Body of pancreas (tissue), 4 donors: ENCODE results near the gene EOLA2. TPM values are rescaled to one million over a fixed set of nuclear protein-coding genes. Genes with fewer than 3 reads are reported as not detected.
"Not testable (repeated sequence)": the region's sequence is repeated elsewhere in the genome, so short reads cannot be mapped to it uniquely, and the experiment has no call there.

Source experiments
- ATAC-seq: fragments of 150-250 bp; one replicate; pipeline ENCODE4 v1.9.1; 2016
- DNase-seq, 4 donors: peaks; one replicate each; pipeline ENCODE4 v3.0.0-alpha.2; 2019
- H3K27ac ChIP-seq, 4 donors: fragments of 200-600 bp; sonication (generic); 1 replicate in 3 of 4; 2 replicates in 1 of 4; pipeline versions ENCODE4 v1.5.1 to v1.6.1; 2016 to 2019; ENCODE audit warnings: mild to moderate bottlenecking in 1 of 4, mixed read lengths in 1 of 4, moderate library complexity in 1 of 4
- H3K27me3 ChIP-seq, 2 donors: fragments of 200-600 bp; sonication (generic); one replicate each; pipeline ENCODE4 v1.6.0; 2016; ENCODE audit warnings: mild to moderate bottlenecking in 1 of 2
- H3K36me3 ChIP-seq, 2 donors: fragments of 200-600 bp; sonication (generic); replicated peaks in 1 of 2; 2 replicates each; pipeline ENCODE4 v1.5.1; 2016; ENCODE audit warnings: low read depth in 2 of 2; ENCODE audit not compliant: insufficient read depth in 1 of 2
- H3K4me1 ChIP-seq: fragments of 200-600 bp; sonication (generic); one replicate; pipeline ENCODE4 v1.6.0; 2016
- H3K4me3 ChIP-seq, 2 donors: fragments of 200-600 bp; sonication (generic); 1 replicate in 1 of 2; 2 replicates in 1 of 2; pipeline ENCODE4 v1.5.1; 2016 to 2019
- H3K9me3 ChIP-seq, 3 donors: fragments of 200-600 bp; sonication (generic); 1 replicate in 2 of 3; 2 replicates in 1 of 3; pipeline ENCODE4 v1.5.1; 2016
- WGBS, 2 donors: methylation state at CpG; one replicate each; pipeline ENCODE4 v1.1.5; 2017; 5-methylcytosine and 5-hydroxymethylcytosine counted together
- intact Hi-C: fragments of 100-400 bp; cut with DNase I; formaldehyde crosslinking; loops from one replicate; pipeline ENCODE4 v1.15.1; 2023
- total RNA-seq, 2 donors: library from RNA; depleted of rRNA; stranded (reverse); fragments of >200 nt; gene quantifications; one replicate each; pipeline ENCODE4 v1.1.0, GENCODE V29; 2016

Gene EOLA2
- total RNA-seq, 2 donors from 2014 or later = 13.2 to 15.0 TPM

- H3K4me3 ChIP-seq, intact Hi-C loops, H3K4me1 ChIP-seq, H3K27ac ChIP-seq, H3K36me3 ChIP-seq, DNase-seq, ATAC-seq, H3K9me3 ChIP-seq, H3K27me3 ChIP-seq: not testable (repeated sequence)
- WGBS, 2 donors = 100% methylated on average over 2 of the region's 2 CpGs; no CpG with 5 or more reads in 1 of the 2 donors
These were observed 6.1 kb downstream of the EOLA2 start for GRCh38 chrX:149932150-149932549.

- intact Hi-C loops = not testable (repeated sequence)
These were observed 6.9 kb downstream of the EOLA2 start for GRCh38 chrX:149931355-149931754.

DNA sequence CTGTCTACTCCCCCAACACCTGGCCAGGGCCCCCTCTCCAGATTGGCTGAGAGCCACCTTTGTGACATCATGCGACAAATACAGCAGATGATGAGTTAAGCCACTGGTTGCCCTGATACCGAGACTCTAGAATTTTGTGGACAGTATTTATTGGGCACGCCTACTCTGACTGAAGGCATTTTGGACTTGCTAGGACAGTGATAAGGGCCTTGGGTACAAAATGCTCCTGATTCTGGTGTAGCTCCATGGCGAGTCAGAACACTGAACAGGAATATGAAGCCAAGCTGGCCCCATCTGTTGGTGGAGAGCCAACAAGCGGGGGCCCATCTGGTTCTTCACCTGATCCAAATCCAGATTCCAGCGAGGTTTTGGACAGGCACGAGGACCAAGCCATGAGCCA lies 8.9 kb downstream of the EOLA2 start, which contains the start of gene HSFX4:
Gene HSFX4 (plus strand): TSS at position 174 of the 400 bp plus-strand sequence. CDS start 72 bp downstream, at position 246.
- intact Hi-C loops = not testable (repeated sequence)

More at GRCh38 chrX:149931355-149931754, 6.9 kb downstream of the EOLA2 start:
- not testable (repeated sequence) for H3K36me3 ChIP-seq, H3K4me1 ChIP-seq, DNase-seq, H3K4me3 ChIP-seq, ATAC-seq, H3K9me3 ChIP-seq, H3K27ac ChIP-seq, H3K27me3 ChIP-seq
- 60 to 88% methylated on average over 1 of the region's 4 CpGs for WGBS, 2 donors

DNA sequence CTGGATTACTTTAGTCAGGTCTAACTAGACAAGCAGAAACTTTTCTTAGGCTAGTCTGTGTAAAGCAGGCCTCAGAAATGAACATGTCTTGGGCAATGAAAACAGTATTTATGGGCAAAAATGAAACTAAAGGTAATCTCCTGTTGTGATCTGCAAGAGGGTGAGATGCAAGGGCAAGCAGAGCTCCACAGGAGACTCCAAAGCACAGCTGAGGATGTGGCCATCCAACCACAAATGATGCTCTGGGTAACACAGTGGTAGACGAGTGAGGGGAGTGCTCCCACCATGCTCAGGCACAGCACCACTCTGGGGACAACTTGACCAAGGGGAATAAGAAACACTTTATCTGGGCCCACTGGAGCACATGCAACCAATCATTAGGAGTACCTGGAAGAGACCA lies 9.7 kb downstream of the EOLA2 start:
- DNase-seq, H3K9me3 ChIP-seq, H3K36me3 ChIP-seq, H3K27me3 ChIP-seq, H3K4me1 ChIP-seq, H3K27ac ChIP-seq, ATAC-seq, H3K4me3 ChIP-seq, intact Hi-C loops: not testable (repeated sequence)
- no CpG with 5 or more reads among the region's 1 CpG for WGBS, 2 donors

More for the DNA sequence above, 8.9 kb downstream of the EOLA2 start, which contains the start of gene HSFX4:
- H3K36me3 ChIP-seq, H3K4me1 ChIP-seq, H3K4me3 ChIP-seq, DNase-seq, ATAC-seq, H3K27me3 ChIP-seq, H3K9me3 ChIP-seq, H3K27ac ChIP-seq: not testable (repeated sequence)
- WGBS, 2 donors = no CpG with 5 or more reads among the region's 7 CpGs

- DNase-seq, H3K36me3 ChIP-seq, H3K27me3 ChIP-seq, intact Hi-C loops, ATAC-seq, H3K4me1 ChIP-seq, H3K27ac ChIP-seq, H3K9me3 ChIP-seq, H3K4me3 ChIP-seq: not testable (repeated sequence)
- whole genome bisulfite sequencing, 2 donors = no CpG with 5 or more reads among the region's 1 CpG
These were observed 10.4 kb downstream of the EOLA2 start for GRCh38 chrX:149927964-149928258.

DNA sequence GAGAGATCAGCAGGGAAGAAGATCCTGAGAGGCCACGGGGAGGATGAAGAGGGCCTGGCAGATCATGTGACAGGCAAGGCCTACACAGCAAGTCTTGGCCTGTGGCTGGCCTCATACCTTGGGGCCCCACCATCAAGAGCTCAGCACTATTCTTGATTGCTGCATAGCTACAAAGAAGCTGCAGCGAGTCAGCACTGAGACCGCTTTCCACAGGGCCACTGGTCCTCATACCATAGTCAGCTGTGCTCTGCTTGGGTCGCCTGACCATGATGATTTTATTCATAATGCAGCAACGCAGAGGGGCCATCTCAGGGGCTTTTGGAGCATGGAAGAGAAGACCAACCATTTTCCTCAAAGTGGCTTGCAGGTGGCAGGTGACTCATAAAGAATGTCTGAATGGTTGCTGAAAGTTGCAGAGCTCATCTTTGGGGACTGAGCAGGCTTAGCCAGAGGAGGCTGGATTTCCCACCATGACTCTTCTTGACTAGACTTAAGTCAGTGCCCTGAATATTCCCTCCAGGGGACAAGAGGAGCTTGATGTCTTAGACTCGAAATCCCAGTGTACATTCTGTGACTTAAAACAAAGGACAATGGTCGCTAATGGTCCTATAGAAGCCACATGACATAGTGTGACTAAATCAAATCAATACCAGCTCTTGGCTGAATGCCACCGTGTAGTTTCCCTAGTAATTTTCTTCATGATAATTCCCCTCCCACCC lies 10.9 kb downstream of the EOLA2 start:
- ATAC-seq, intact Hi-C loops: not testable (repeated sequence)
- WGBS, 2 donors = no CpG with 5 or more reads among the region's 8 CpGs

GRCh38 chrX:149924434-149924833 lies 13.9 kb downstream of the EOLA2 start:
- WGBS, 2 donors = no CpG with 5 or more reads among the region's 5 CpGs
- not testable (repeated sequence) for ATAC-seq

More for the DNA sequence above, 10.9 kb downstream of the EOLA2 start:
- not testable (repeated sequence) for H3K4me1 ChIP-seq, H3K27ac ChIP-seq, DNase-seq, H3K27me3 ChIP-seq, H3K36me3 ChIP-seq, H3K9me3 ChIP-seq, H3K4me3 ChIP-seq

DNA sequence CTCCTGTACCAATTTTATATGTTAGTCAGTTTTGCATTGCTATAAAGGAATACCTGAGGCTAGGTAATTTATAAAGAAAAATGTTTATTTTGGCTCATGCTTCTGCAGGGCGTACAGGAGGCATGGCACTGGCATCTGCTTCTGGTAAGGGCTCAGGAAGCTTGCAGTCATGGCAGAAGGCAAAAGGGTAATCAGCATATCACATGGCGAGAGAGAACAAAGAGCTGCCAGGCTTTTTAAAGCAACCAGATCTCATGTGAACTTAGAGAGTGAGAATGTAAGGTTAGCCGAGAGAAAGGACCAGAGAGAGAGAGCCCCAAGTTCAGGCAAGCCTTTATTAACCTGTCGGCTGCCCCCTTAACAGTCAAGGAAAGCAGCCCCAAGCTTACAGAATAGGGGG lies 14.5 kb downstream of the EOLA2 start:
- no CpG with 5 or more reads among the region's 4 CpGs for WGBS, 2 donors

More at GRCh38 chrX:149924434-149924833, 13.9 kb downstream of the EOLA2 start:
- H3K9me3 ChIP-seq, DNase-seq, H3K27me3 ChIP-seq, H3K36me3 ChIP-seq, H3K4me3 ChIP-seq, H3K27ac ChIP-seq, H3K4me1 ChIP-seq, intact Hi-C loops: not testable (repeated sequence)

More for the DNA sequence above, 14.5 kb downstream of the EOLA2 start:
- H3K36me3 ChIP-seq, H3K27me3 ChIP-seq, H3K27ac ChIP-seq, DNase-seq, intact Hi-C loops, H3K4me3 ChIP-seq, H3K9me3 ChIP-seq, H3K4me1 ChIP-seq, ATAC-seq: not testable (repeated sequence)
